HG03108 (cell line): ENCODE results near the gene ZDHHC13.

Source experiments
- ATAC-seq: cut with Tn5 transposase; IDR thresholded peaks from one replicate; pipeline ENCODE4 v1.9.1; 2021; ENCODE audit warnings: moderate library complexity; ENCODE audit not compliant: unreplicated experiment

The ZDHHC13 gene

GRCh38 chr11:19200410-19201201 lies 83.6 kb downstream of the ZDHHC13 start:
- no peak for ATAC-seq

GRCh38 chr11:19201737-19202605 lies 85.0 kb downstream of the ZDHHC13 start, which contains the start of gene CSRP3:
TSS of gene CSRP3 (minus strand) at chr11:19201983. CDS start at chr11:19192448, 9,535 bp downstream.
- ATAC-seq, result no peak

GRCh38 chr11:19204836-19205235 lies 87.9 kb downstream of the ZDHHC13 start:
- ATAC-seq, result no peak

GRCh38 chr11:19208181-19208580 lies 91.2 kb downstream of the ZDHHC13 start:
- ATAC-seq, result no peak

GRCh38 chr11:19208959-19209546 lies 92.1 kb downstream of the ZDHHC13 start:
- no peak for ATAC-seq

- ATAC-seq, result no peak
Observed at GRCh38 chr11:19209617-19210370, 92.8 kb downstream of the ZDHHC13 start.

GRCh38 chr11:19216021-19216420 lies 99.1 kb downstream of the ZDHHC13 start:
- no peak for ATAC-seq

GRCh38 chr11:19216709-19217374 lies 99.9 kb downstream of the ZDHHC13 start:
- ATAC-seq, result no peak

- no peak for ATAC-seq
Observed at GRCh38 chr11:19218216-19218615, 101.2 kb downstream of the ZDHHC13 start.

- ATAC-seq, result no peak
Observed at GRCh38 chr11:19218786-19219460, 102.0 kb downstream of the ZDHHC13 start.

- no peak for ATAC-seq
Observed at GRCh38 chr11:19220903-19221724, 104.1 kb downstream of the ZDHHC13 start.

- no peak for ATAC-seq
Observed at GRCh38 chr11:19225123-19225522, 108.2 kb downstream of the ZDHHC13 start.

GRCh38 chr11:19225581-19225980 lies 108.6 kb downstream of the ZDHHC13 start:
- no peak for ATAC-seq
